ENCODE results near the gene CELA3A. TPM values are rescaled to one million over a fixed set of nuclear protein-coding genes. Genes with fewer than 3 reads are reported as not detected.

The CELA3A gene
- total and polyA plus RNA-seq, 2 of the 8 experiments (the other 6 are each of a cell fraction or from before 2014, with no cell fraction given) = not detected

DNA sequence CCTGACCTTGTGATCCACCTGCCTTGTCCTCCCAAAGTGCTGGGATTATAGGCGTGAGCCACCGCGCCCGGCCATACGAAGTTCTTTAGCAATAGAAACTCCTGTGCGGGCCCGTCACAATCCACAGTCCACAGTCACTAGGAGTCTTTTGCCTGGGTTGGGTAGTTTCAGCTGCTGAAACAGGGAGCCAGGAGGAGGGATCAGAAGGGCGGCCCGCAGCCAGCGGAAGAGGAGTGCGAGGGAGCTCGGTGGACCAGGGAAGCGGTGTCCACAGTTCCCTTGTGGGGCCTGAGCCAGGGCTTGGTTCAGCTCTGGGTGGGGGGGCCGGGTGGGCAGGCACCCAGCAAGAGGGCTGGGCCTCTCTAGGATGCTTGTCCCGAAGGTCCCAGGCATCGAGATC is 46.4 kb upstream of the CELA3A start (continued):
- no peak for TF ChIP-seq TAF7 (optimal IDR thresholded peaks at IDR 0.05; ENCODE audit: borderline replicate concordance, low read depth, low read length)
- TF ChIP-seq RNF2 (IDR thresholded peaks at IDR 0.05; ENCODE audit: borderline replicate concordance, low read depth, low read length, missing control alignments, poor library complexity, severe bottlenecking) = no peak
- no peak for TF ChIP-seq MAFK (IDR thresholded peaks at IDR 0.05; ENCODE audit: low read depth, low read length)
